Fibroblast of lung (primary cell): ENCODE data around the gene TMPRSS9.

Experiments used
- CTCF ChIP-seq, 2 donors: IDR thresholded peaks in 1 of 2; conservative IDR thresholded peaks in 1 of 2; 1 replicate in 1 of 2; 2 replicates in 1 of 2; pipeline ENCODE4 v1.5.1; 2011 to 2012; ENCODE audit warnings: low read length in 2 of 2, control low read depth in 1 of 2, inconsistent platforms in 1 of 2, low read depth in 1 of 2, mild to moderate bottlenecking in 1 of 2
- EZH2 ChIP-seq: IDR thresholded peaks from 2 replicates; pipeline ENCODE4 v1.5.1; 2012; ENCODE audit warnings: low read length, control low read depth, mild to moderate bottlenecking; ENCODE audit errors: missing control alignments

- TF ChIP-seq CTCF (conservative IDR thresholded peaks at IDR 0.05 in 1 of 2, IDR thresholded peaks at IDR 0.05 in 1 of 2; ENCODE audit: low read depth in 1 of 2, low read length in 2 of 2) (no peak), EZH2 (no peak)
Measured at GRCh38 chr19:2415973-2416319, 55.9 kb downstream of the TMPRSS9 start.
